ENCODE data around the gene PRR35. TPM values are rescaled to one million over a fixed set of nuclear protein-coding genes. Genes with fewer than 3 reads are reported as not detected.

Gene PRR35
- total RNA-seq, 1 donor from 2014 or later: not detected

GRCh38 chr16:521381-522210 lies 38.6 kb upstream of the PRR35 start:
- TF ChIP-seq POLR2AphosphoS5 (IDR thresholded peaks at IDR 0.05; ENCODE audit: insufficient read depth in 1 of 2, low read depth in 1 of 2) (no peak), POLR2A (IDR thresholded peaks at IDR 0.05) (no peak), CTCF (IDR thresholded peaks at IDR 0.05) (no peak)
- peaks cover 0 to 31% of the 10 kb centered on the region in 2 donors for H3K36me3 ChIP-seq
- H3K27ac ChIP-seq: no peak overlapping the region
- H3K4me3 ChIP-seq: no peak overlapping the region
- no peaks in the 10 kb centered on the region for H3K9me3 ChIP-seq
- peaks cover 27% of the 10 kb centered on the region for H3K4me1 ChIP-seq
- no peaks in the 10 kb centered on the region for H3K27me3 ChIP-seq
- DNase-seq (ENCODE audit: extremely low spot score in 2 of 2): no peak
- intact Hi-C loops (cut with DNase I): no loop called here

DNA sequence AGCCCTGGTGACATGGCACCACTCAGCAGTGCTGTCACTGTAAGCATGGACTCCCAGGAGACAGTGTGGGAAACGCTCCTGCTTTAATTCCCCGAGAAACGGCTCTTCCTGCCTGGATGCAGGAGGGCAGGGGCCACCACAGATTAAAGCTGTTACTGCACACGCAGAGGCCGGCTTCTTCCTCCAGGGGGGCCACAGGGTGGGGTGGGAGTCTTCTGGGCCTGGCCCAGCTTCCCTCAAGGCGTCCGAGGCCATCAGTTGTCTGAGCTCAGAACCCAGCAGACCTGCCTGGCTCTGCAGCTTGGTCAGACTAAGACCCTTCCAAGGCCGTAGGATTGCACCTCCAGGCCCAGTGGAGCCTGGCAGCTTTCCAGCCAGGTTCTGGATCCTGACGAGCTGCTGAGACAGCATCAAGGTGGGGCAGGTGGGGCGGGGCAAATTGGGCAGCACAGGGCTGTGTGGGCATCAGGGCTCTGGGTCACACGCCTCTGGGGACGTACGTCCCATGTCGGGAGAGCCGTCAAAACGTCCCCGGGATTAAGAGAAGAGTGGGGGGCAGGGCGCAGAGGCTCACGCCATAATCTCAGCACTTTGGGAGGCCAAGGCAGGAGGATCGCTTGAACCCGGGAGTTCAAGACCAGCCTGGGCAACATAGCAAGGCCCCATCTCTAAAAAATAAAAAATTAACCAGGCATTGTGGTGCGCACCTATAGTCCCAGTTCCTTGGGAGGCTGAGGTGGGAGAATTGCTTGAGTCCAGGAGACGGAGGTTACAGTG lies 37.7 kb upstream of the PRR35 start:
- Histone ChIP-seq H3K36me3 (peaks cover 0 to 25% of the 10 kb centered on the region in 2 donors), H3K4me3 (no peak overlapping the region), H3K27me3 (no peaks in the 10 kb centered on the region), H3K9me3 (no peaks in the 10 kb centered on the region), H3K4me1 (peaks cover 31% of the 10 kb centered on the region), H3K27ac (no peak overlapping the region)
- DNase-seq (ENCODE audit: extremely low spot score in 2 of 2): no peak
- intact Hi-C loops (cut with DNase I): no loop called here
- TF ChIP-seq POLR2AphosphoS5 (IDR thresholded peaks at IDR 0.05; ENCODE audit: insufficient read depth in 1 of 2, low read depth in 1 of 2): no peak
- no peak for TF ChIP-seq CTCF (IDR thresholded peaks at IDR 0.05)
- TF ChIP-seq POLR2A (IDR thresholded peaks at IDR 0.05): no peak

DNA sequence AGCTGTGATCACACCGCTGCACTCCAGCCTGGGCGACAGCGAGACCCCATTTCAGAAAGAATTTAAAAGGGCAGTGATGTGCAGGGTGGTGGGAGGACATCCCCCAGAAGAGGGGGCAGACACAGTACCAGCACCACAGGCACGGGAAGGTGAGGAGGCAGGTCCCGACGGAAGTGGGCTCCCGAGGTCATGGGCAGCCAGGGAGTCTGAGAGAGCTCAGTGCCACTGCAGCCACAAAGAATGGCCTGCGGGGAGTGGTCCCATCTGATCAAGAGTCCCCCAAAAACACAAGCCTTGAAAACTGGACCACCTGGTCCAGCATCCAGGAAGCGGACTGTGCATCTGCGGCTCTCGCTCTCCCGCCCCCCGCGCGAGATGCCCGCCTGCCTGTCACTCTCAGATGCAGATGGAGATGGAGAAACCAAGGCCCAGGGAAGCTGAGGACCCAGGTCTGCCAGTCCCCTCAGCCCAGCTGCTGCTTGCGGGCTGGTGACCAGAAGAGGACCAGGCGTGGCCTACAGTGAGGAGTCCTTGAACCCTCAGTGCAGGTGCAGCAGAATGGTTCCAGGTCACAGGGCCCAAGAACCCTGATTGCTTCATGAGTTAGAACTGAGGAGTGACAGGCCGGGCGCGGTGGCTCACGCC lies 37.0 kb upstream of the PRR35 start:
- no peak overlapping the region for H3K4me3 ChIP-seq
- H3K27me3 ChIP-seq: no peaks in the 10 kb centered on the region
- no peak for TF ChIP-seq CTCF (IDR thresholded peaks at IDR 0.05)
- no peak for TF ChIP-seq POLR2AphosphoS5 (IDR thresholded peaks at IDR 0.05; ENCODE audit: insufficient read depth in 1 of 2, low read depth in 1 of 2)
- no peak for TF ChIP-seq POLR2A (IDR thresholded peaks at IDR 0.05)
- H3K4me1 ChIP-seq: peaks cover 32% of the 10 kb centered on the region
- H3K9me3 ChIP-seq: no peaks in the 10 kb centered on the region
- peaks cover 0 to 25% of the 10 kb centered on the region in 2 donors for H3K36me3 ChIP-seq
- no peak for DNase-seq (ENCODE audit: extremely low spot score in 2 of 2)
- intact Hi-C loops (cut with DNase I): no loop called here
- no peak overlapping the region for H3K27ac ChIP-seq

GRCh38 chr16:524274-525040 lies 35.7 kb upstream of the PRR35 start:
- no peaks in the 10 kb centered on the region for H3K9me3 ChIP-seq
- no peak overlapping the region for H3K4me3 ChIP-seq
- H3K36me3 ChIP-seq: peaks cover 0 to 17% of the 10 kb centered on the region in 2 donors
- peaks cover 44% of the 10 kb centered on the region for H3K4me1 ChIP-seq
- TF ChIP-seq POLR2AphosphoS5 (IDR thresholded peaks at IDR 0.05; ENCODE audit: insufficient read depth in 1 of 2, low read depth in 1 of 2): peak in 1 of 2 donors; percentile 21
- no peak for TF ChIP-seq POLR2A (IDR thresholded peaks at IDR 0.05)
- TF ChIP-seq CTCF (IDR thresholded peaks at IDR 0.05): no peak
- no peak for DNase-seq (ENCODE audit: extremely low spot score in 2 of 2)
- intact Hi-C loops (cut with DNase I): no loop called here
- no peak overlapping the region for H3K27ac ChIP-seq
- H3K27me3 ChIP-seq: no peaks in the 10 kb centered on the region
